T-helper 9 cell (primary cell): ENCODE measurements around the gene GRK5.
"Not testable (repeated sequence)": the region's sequence is repeated elsewhere in the genome, so short reads cannot be mapped to it uniquely, and the experiment has no call there.

Source experiments
- DNase-seq: peaks from one replicate; pipeline ENCODE4 v3.0.0-alpha.2; 2020

Gene GRK5

DNA sequence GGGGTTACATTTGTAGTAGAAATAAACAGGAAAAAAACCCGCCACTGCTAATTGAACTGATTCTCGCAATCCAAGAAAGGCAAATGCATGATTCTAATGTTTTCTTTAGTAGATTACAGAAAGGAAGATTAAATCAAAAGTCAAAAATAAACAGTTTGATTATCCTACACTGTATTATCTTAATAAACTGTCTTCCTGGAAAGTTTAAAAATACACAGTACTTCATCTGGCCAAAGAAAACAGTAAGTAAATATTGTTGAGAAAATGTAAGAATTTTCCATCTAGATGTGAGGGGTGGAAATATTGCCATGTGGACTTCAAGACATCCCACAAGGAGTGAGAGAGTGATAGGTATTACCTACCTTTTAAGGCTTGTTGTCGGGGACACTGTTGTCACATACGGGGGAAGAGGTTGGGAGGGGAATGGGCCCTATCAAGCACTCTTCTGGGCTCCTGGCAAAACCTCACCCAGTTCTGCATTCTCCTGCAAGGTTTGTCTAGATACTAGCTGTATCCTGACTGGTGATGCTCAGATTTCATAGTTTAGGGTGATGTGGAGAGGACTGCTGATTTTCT is 17.8 kb downstream of the GRK5 start:
- DNase-seq = no peak

DNA sequence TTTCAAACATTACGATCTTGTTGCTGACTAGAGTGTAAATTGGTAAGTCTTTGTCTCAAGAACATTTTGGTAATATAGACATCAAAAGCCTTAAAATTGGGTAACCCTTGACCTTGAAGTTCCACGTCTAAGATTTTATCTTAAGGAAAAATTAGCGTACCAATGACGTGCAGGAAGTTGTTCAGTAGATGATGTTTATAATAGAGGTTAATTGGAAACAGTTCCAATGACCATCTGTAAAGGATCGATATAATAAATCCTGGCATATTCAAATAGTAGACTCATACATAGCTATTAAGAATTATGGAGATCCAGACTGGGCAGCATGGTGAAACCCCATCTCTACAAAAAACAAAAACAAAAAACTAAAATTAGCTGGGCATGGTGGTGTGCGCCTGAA is 20.5 kb downstream of the GRK5 start:
- DNase-seq = no peak

DNA sequence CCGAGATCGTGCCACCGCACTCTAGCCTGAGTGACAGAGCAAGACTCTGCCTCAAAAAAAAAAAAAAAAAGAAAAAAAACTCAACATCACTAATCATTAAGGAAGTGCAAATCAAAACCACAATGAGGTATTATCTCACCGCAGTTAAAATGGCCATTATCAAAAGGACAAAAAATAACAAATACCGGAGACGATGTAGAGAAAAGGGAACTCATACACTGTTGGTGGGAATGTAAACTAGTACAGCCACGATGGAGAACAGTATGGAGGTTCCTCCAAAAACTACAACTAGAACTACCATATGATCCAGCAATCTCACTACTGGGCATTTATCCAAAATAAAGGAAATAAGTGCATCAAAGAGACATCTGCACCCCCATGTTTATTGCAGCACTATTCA is 24.3 kb downstream of the GRK5 start:
- DNase-seq = no peak

DNA sequence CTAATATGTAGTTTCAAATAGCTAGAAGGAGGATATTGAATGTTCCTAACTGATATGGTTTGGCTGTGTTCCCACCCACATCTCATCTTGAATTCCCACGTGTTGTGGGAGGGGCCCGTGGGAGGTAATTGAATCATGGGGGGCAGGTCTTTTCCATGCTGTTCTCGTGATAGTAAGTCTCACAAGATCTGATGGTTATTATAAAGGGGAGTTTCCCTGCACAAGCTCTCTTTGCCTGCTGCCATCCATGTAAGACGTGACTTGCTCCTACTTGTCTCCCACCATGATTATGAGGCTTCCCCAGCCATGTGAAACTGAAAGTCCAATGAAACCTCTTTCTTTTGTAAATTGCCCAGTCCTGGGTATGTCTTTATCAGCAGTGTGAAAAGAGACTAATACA is 25.1 kb downstream of the GRK5 start:
- not testable (repeated sequence) for DNase-seq

DNA sequence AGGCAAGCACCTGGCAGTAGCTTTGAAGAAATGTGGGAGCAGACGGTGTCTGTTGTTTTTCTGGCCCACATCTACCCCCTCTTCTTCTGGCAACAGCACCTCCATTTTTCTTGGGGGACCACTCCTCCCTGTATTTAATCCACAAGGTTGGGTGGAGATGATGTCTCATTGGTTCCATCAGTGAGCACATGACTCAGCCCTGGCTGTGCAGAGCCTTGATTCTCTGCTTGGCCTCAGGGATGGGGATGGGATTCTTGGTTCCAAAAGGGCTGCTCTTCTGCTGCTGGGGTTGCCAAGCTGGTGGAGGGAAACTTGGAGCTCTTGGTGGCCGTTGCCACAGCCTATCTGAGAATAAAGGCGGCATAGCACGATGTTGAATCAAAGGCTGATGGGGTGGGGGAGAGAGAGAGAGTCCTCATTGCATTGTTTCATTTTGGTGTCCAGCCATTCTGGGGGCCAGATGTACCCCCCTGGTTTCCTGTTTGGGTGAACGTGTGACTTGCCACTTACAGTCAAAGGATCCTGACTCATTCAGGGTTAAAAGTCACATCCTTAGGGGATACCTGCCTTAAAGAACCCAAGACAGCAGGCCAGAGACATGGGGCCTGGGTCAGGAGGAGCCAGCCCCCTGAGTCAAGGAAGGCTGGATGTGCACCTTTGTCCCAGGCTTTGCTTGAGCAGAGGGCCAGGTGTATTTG is 25.9 kb downstream of the GRK5 start:
- no peak for DNase-seq

DNA sequence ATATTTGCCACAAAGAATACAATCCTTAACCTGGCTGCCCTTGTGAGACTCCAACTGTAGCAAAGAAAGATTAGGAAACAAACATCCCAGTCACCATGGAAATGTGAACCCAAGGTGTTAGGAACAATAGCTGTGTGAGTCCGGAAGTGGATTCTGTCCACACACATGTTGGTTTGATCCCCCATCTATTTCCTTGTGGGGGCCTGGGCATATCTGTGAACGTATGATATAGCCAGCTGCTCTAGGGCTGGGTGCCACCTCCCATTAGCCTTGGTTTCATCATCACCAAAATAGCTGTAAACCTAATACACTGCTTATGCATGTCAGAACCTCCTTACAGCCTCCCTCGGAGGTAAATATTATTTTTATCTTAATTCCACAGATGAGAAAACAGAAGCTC is 26.4 kb downstream of the GRK5 start:
- DNase-seq = no peak

DNA sequence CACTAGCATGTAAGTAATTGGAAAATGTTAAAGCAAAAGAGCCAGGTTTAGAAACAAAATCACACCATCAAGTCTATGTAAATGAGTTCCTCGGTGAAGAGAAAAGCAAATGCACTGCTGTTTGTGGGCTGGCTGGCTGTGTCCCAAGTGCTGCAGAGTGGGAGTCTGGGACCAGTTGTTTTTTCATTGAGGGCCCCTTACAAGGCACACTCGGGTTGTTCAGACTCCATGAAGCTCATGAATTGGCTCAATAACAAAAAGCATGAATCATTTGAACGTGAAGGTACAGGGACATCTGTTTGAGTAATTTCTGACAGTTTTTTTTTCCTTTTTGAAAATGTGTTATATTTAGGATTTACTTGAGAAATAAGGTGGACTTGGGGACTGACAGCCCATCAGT is 28.0 kb downstream of the GRK5 start:
- DNase-seq = no peak

DNA sequence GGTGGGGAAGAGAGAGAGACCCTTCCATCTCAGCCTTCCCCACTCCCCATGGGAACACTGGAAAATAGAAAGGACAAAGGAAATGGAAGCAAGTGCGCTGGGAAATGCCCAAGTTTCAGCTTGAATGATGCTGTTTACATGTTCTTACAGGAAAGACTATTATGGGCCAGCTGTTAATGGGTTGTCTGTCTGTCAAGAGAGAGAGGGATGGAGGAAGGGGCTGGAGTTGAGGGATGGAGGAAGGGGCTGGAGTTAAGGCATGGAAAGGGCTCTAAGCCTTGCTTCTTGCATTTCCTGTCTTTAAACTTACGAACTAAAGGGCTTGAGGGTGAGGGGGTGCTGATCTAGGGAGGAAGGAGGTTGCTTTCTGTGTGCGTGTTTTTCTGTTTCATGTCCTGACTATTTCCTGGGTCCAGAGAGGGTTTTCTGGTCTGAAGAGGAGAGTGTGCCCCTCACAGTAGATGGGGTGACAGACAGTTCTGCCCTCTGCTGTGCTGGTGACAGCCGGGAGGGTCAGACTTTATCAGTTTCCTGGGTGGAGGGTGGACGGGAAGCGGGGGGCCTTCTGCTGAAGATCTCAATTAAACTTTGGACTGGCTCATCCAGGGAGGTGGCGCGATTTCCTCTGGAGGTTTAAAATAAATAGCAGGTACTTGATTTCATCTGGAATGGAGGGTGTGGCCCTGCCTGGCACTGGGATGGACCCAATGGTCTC is 30.5 kb downstream of the GRK5 start:
- DNase-seq = no peak

DNA sequence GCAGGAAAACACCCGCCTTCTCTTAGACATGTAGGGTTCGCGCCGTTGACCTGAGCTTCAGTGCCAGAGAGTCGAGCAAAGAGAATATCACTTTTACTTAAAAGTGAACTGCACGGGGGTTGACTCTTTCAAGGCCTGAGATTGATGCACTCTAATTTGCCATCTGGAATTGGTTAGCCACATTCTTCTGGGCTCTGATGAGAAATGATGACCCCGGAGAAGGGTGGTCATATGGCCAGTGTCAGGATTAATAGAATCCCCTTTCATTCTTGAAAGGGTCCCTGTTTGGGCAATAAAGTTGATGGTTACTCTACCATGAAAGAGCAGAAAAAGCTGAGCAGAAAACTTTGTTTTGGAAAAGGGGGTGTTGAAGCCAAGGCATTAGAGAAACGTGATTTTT is 31.2 kb downstream of the GRK5 start:
- DNase-seq = no peak

DNA sequence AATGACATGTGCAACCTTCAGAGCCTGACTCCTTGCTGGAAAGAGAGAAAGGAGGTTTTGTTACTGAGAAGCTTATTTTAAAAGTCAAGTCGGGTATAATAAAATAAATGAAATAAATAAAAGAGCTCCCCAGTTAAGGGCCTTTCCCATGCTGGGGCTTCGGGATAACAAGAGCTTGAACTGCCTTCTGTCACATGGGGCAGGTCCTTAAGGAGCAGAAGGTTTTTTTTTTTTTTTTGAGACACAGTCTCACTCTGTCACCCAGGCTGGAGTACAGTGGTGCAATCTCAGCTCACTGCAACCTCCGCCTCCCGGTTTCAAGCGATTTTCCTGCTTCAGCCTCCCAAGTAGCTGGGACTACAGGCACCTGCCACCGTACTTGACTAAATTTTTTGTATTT is 31.6 kb downstream of the GRK5 start:
- not testable (repeated sequence) for DNase-seq

DNA sequence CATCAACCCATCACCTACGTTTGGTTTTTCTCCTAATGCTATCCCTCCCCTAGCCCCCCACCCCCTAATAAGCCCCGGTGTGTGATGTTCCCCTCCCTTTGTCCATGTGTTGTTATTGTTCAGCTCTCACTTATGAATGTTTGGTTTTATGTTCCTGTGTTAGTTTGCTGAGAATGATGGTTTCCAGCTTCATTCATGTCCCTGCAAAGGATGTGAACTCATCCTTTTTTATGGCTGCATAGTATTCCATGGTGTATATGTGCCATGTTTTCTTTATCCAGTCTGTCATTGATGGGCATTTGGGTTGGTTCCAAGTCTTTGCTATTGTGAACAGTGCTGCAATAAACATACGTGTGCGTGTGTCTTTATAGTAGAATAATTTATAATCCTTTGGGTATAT is 32.3 kb downstream of the GRK5 start:
- DNase-seq = not testable (repeated sequence)

DNA sequence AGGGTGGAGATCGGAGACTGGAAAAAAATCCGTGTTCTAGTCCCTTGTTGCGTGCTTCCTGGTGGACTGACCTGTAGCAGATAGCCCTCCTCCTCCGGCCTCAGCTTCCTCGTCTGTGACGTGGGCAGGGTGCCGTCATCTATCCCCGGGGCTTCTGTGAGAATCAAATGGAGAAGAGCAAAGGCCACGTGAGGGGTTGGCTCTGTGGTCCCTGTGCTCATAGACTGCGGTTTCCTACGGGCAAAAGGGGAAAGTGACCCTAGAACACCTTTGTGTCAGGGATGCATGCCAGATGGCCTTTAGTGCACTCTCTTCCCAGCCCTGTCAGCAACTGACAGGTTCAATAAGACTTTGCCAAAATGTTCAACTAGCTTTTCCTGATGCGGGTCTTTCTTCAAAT is 33.7 kb downstream of the GRK5 start:
- DNase-seq = no peak

DNA sequence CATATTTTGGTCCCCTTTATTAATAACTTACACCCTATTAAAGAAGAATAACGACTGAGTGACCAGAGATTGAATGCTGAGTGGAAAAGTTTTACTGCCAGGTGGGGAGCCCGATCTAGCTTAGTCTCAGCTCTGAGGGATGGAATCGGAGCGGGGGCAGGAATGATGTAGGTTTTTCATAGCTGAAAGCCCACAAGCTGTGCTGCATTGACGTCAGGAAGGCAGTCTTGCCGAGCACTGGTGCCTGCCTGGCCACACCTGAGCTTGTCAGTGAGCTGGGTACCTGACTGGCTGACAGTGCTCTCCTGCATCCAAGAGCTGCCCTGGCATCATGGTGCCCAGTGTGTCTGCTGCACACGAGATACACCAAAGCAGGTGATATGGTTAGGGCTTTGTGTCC is 34.8 kb downstream of the GRK5 start:
- DNase-seq = no peak

DNA sequence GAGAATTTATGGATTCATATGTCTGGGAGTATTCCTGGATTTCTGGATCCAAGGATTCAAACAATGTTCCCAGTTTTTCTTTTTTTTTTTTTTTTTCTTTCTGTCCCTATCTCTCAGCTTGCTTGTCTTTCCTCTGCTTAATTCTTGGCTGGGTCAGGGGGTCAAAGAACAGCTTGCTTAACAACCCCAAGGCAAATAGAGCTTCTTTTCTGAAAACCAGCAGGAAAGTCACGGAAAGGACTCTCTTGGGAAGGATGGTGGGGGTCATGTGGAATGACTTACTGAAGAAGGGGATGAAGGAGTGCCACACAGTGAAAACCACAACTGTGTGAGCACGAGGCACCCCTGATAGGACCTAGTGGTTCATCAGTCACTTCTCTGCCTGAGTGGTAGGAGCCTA is 36.1 kb downstream of the GRK5 start:
- no peak for DNase-seq

DNA sequence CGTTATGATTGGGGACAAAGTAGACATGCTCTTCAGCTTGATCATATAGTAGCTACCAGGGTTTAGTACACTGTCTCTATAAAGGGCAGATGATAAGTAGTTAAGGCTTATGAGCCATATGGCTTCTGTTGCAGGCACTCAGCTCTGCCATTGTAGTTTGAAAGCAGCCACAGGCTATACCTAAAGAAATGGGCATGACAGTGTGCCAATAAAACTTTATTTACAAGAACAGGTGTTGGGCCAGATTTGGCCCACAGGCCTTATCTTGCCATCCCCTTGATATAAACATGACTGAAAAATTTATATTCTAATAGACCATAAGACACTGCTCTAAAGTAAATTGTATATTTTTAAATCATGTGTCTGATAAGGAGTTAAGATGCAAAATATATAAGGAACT is 36.6 kb downstream of the GRK5 start:
- no peak for DNase-seq

DNA sequence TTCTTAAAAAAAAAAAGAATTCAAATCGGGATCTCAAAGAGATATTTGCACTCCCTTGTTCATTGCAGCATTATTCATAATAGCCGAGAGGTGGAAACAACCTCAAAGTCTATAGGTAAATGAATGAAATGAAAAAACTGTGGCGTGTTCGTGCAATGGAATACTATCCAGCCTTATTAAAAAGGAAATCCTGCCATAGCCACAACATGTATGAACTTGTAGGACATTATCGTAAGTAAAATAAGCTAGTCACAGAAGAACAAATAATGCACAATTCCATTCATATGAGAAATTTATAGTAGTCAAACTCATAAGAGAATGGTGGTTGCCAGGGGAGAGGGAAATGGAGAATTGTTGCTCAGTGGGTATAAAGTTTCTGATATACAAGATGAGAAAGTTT is 37.9 kb downstream of the GRK5 start:
- DNase-seq = no peak

DNA sequence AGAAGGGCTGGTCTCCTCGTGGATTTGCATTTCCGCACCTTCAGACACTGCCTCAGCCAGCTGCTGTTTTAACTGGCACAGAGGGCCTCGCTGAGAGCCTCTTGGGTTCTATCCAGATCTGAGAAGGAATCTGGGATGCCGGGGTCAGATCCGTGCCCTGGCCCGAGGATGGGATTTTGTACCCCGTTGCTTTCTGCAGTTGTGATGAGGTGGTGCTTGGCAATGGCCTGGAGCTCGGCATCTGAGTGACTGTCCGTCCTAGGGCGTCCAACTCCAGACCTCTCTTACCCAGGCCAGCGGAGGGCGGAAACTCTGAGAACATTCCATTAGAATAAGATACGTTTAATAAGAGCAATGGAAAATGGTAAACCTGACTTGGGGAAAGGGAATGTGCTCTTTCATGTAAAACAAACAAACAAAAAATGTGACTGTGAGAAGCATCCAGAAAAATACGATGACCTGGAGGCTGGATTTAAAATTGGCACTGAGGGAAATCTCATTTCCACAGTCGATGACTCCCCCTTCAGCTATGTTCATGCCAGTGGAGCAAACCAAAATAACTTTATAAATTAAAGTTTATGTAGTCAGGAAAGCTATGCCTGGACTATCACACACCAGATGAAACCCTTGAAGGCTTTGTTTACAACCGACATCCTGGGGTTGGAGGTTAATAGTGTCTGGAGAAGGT is 39.6 kb downstream of the GRK5 start:
- no peak for DNase-seq

DNA sequence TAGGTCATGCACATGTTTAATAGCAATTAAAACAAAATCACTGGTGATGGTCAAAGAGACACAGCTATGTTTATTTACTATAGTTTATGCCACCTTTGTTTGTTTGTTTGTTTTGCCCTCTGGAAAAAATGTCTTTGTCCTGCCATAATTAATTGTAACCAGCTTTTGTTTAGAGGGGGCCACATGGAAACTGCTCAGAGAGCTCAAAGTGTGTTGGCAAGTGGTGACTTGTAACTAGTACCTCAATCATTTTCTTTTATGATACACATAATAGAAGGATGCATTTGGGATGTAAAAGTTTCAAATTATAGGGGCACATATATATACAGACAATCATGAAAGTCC is 40.2 kb downstream of the GRK5 start:
- DNase-seq = no peak

DNA sequence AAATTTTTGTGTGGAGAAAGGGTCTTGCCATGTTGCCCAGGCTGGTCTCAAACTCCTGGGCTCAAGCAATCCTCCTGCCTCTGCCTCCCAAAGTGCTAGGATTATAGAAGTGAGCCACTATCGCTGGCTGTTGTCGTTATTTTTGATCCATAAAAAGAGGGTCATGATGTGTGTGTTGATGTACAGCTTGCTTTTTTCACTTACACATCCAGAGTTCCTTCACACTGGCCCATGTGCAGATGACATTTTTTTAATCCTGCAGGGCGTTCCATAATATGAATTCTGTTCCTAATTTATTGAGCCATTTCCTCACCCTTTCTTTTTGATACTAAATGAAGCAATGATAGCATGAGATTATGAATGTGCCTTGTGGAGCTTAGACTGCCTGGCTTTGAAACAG is 40.8 kb downstream of the GRK5 start:
- DNase-seq = no peak

DNA sequence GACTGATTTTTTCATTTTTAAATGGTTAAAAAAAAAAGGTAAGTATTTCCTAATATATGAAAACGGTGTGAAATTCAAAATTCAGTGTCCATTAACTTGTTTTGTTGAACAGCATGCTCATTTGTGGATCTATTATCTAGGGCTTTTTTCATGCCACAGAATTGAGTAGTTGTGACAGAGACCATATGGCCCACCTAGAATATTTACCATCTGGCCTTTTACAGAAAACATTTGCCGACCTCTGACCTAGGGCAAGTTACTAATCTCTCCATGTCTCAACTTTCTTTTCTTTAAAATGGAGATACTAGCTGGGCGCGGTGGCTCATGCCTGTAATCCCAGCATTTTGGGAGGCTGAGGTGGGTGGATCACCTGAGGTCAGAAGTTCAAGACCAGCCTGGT is 41.3 kb downstream of the GRK5 start:
- DNase-seq = no peak

DNA sequence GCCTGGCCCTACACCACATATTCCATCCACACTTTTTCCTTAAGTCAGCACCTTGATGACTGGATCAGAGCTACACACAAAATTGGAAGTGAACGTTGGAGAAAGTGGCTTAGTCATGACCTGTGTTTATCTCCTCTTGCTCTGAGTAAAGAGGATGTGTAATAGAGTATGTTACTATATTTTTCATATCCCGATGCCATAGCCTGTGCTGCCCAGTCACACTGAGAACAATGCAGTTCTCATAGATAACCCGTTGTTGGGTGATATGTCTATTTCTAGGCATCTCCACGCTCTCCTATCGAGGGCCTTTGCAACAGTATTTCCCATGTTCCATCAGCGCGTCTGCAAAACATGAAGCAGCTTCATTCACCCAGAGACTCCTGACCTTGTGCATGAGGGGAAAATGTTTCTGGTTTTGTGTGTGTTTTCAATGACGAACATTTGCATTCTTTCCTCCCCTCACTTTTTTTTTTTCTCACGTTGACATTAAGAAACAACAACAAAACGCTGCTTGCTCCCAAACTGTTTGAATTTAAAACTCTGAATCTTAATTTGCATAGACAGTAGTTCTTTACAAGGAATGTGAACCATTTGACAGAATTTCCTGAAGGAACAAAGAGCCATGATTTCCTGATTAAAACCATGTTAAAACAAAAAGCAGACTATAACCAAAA is 43.4 kb downstream of the GRK5 start:
- DNase-seq = no peak

DNA sequence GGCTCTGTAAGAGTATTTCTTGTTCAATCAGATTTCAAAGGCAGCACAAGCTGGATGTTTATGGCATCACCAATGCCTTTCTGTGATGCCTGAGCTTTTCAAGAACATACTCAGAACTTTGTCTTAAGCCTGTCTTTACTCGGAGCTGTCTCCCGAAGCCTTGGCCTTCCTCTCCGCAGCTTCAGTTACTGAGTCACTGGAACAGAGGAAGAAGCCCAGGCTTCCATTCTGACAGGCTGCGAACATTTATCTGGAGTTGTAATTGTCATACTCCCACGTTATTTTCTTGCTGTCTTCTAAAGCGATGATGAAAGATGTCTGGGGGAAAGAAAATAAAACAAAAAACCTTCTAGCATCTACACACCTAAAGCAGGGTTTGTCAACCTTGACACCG is 43.9 kb downstream of the GRK5 start:
- no peak for DNase-seq

DNA sequence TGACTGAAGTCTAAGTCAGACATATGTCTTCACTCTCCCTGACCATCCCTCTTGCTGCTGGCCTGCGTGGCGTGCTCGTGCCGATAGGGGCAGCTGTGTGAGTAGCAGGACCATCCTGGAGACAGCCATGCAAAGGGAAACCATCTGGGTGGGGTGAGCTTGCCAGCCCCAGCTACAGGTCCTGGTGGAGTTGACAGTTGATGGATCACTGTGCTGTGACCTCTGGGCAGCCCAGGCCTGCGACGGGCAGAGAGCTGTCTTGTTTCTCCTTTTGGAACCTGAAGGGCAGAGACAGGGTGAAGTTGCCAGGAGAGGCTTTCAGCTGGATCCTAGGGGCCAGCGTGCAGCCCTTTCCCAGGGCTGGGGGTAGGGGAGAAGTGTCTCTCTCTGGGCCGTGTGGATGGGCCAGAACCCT is 44.7 kb downstream of the GRK5 start:
- no peak for DNase-seq
